NOMO-1 treated with dmso at 0.1 percent for 144 hours (cell line): Measurements from ENCODE around the gene C19orf67.
A peak's percentile ranks its signal among the peaks of the same experiment; 100 is the strongest.
"Not testable (repeated sequence)": the region's sequence is repeated elsewhere in the genome, so short reads cannot be mapped to it uniquely, and the experiment has no call there.

Experiments
- DNase-seq: peaks from one replicate; lab custom pipeline; 2025; ENCODE audit not compliant: unreplicated experiment; lab: John Stamatoyannopoulos, UW

Gene C19orf67

DNA sequence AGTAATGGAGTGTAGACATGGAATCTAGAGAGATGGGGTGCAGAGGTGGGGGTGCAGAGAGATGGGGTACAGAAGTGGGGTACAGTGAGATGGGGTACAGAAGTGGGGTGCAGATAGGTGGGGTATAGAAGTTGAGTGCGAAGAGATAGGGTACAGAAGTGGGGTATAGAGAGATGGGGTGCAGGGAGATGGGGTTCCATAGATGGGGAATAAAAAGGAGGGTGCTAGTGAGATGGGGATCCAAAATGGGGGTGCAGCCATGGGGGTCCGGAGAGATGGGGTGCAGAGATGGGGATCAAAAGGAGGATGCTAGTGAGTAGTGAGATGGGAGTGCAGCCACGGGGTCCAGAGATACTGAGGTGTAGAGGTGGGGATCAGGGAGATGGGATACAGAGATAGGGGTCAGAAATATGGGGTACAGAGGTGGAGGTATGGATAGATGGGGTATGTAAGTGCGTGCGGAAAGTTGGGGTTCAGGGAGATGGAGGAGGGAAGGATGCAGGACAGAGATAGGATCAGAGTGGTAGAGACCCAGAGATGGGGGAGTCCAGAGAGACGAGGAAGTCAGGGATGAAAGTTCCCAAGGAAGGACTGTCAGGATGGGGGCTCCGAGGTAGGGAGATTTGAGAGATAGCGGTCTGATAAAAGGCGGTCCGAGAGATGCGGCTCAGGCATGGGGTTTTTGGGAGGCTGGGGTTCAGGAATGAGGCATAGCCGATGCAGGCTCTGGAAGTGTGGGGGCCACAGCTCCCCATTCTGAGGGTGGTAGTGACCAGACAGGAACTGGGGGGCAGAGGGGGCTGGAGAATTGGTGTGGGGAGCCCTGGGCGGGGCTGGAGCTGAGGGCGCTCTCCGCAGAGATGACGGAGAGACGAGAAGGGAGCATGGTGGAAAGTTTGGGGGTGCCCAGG is 27.1 kb downstream of the C19orf67 start:
- DNase-seq = no peak

DNA sequence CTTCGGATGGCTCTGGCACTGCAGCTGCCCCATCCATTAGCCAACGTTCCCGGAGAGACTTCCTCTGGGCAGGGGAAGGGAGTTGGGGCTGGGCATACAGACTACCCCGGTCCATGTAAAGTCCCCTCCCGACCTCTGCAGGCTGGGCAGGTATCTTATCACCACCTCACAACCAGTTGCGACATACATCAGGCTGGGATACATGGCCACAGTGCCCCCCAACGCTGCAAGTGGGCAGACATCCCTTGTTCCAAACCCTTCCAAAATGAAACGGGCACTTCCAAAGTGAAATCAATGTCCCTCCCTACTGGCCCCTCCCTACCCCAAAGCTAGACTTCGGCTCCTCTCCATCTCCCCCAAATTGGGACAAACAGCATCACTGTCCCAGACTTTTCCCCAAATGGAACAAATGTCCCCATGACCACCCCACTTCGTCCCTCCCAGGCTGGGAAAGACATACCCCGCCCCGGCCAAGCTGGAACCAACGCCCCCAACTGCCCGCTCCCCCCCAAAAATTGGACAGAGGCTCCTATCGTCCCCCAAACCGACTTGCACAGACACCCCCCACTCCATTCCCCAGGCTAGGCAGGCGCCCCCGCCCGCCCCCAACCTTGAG is 28.7 kb downstream of the C19orf67 start:
- DNase-seq = no peak

DNA sequence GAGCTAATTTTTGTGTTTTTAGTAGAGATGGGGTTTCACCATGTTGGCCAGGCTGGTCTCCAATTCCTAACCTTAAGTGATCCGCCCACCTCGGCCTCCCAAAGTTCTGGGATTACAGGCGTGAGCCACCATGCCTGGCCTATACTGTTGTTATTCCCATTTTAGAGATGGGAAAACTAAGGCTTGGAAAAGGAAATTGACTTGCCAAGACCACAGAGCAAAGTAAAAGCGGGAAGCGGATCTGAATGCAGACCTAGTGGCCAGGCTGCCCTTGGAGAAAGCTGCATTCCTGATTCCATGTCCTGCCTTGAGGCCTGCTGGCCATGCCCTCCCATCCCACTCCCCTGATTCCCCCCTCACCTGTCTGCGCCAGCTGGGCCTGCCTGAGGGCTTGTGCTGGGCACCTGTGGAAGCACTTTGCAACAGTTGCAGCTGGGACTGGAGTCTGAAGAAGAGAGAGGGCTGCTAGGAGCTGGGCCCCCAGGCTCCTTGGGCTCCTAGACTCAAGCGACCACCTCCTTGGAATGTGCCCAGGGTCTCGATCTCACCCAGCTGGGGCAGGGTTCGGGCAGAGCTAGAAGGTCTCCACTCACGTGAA is 29.4 kb downstream of the C19orf67 start:
- DNase-seq = no peak

DNA sequence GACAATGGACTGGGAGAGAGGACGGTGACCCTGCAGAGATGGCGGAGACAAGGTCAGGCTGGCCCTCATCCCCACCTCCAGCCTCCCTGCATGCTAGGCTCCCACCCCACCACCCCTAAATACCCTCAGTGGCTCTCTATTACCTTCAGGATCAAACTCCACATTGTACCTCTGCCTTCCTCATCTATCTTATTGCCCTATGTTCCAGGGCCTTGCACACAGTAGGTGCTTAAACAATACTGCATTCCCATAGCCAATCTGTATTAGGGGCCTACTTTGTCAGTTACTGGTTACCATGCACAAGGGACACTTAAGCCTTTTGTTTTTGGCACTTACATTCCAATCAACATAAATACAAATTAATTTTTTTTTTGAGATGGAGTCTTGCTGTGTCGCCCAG is 30.2 kb downstream of the C19orf67 start:
- no peak for DNase-seq

DNA sequence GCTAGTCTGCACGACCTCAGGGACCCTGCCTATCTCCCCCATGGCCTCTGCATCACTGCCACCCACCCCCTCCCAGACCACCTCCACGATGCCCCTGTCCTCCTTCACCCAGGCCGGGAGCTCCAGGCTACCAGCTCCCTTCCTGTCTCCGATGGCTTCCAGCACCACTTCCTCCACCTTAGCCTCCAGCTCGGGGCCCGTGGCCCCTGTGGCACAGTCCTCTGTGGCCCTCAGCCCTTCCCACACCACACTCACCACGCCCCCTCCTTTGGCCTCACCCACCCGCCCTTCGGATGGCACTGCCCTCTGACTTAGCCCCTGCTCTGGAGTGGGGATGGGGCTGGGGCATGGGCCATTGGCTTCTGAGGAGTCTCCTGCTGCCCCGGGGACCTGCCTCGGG is 30.9 kb downstream of the C19orf67 start:
- DNase-seq = no peak

DNA sequence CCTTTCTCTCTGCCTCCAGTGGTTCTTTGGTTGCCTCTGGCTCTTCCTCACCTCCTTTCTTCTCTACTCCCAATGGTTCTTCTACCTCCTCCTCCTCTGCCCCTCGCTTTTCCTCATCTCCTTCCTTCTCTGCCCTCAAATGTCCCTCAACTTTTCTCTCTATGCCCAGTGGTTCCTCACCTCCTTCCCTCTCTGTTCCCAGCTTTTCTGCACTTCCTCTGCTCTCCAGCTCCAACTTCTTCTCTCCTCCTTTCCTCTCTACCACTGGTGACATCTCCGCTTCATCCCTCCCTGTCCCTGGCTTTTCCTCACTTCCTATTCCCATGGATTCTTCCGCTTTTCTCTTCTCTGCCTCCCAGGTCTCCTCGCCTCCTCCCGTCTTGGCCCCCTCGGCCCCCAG is 31.5 kb downstream of the C19orf67 start:
- DNase-seq = no peak

DNA sequence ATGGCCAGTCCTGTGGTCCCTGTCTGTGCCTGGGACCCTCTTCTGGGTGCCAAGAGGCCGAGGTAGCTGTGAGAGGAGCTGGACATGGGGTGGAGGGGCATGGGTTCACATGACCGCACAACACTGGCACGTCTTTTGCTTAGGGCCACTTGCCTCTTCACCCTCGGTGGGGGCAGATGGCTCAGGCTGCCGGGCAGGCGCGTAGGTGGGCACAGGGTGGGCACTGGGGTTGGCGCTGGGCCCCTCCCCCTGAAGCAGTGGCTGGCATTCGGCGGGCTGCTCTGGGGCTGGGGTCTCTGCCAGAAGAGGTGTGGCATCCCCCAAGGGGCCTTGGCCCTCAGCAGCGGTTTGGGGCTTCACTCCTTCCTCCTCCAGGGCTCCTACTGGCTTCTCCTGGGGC is 32.1 kb downstream of the C19orf67 start:
- DNase-seq = no peak

DNA sequence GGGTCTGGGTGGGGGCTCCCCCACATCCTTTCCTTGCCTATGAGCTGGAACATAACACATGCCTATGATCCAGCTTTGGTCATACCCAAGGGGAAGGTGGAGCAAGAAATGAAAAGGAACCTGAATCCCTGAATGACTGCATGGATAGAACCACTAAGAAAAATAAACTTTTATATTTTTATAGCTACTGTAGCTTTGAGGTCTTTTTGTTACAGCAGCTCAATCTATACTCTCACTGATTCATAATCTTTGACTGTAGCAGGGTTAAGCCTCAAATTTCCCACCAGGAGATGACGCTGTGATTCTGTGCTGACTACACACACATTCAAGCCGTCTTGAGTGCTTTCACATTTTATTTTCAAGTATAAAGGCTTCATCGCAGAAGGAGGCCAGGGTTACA is 32.6 kb downstream of the C19orf67 start:
- DNase-seq = no peak

DNA sequence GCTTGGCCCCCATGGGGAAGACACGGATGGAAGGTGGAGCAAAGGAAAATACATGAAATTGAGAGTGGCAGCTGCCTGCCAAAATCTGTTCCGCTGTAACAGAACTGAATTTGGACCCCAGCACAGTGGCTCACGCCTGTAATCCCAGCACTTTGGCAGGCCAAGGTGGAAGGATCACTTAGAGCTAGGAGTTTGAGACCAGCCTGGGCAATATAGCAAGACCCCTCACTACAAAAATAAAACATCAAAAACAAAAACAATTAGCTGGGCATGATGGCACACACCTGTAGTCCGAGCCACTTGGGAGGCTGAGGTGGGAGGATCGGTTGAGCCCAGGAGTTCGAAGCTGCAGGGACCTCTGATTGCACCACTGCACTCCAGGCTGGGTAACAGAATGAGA is 33.1 kb downstream of the C19orf67 start:
- no peak for DNase-seq

DNA sequence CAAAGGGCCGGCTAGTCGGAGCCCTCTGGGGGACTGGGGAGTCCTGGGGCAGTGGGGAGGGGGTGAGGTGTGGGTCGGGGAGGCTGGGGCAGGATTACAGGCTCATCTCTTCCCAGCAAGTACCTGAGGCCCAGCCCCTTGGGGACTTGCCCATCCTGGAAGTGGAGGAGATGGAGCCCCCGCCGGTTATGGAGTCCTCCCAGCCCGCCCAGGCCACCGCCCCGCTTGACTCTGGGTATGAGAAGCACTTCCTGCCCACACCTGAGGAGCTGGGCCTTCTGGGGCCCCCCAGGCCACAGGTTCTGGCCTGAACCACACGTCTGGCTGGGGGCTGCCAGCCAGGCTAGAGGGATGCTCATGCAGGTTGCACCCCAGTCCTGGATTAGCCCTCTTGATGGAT is 33.6 kb downstream of the C19orf67 start:
- no peak for DNase-seq

DNA sequence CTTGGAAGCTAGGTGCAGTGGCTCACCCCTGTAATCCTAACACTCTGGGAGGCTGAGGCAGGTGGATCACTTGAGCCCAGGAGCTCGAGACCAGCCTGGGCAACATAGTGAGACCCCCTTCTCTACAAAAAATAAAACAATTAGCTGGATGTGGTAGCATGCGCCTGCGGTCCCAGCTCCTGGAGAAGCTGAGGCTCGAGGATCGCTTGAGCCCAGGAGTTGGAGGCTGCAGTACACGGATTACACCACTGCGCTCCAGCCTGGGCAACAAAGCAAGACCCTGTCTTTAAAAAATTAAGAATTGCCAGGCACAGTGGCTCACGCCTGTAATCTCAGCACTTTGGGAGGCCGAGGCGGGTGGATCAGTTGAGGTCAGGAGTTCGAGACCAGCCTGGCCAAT is 34.6 kb downstream of the C19orf67 start:
- DNase-seq = not testable (repeated sequence)

DNA sequence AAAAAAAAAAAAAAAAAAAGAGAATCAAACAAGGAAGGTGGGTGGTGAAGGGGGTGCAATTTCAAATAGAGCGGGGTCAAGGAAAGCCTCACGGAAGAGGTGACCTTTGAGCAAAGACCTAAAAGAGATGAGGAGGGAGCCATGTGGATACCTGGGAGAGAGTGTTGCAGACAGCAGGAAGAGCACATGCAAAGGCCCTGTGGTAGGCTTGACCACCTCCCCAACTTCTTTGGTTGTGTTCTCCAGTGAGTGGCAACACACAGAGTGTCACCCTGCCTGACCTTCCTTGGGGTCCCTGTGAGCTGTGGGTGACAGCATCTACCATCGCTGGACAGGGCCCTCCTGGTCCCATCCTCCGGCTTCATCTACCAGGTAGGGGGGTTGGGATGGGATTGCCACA is 35.1 kb downstream of the C19orf67 start:
- no peak for DNase-seq

DNA sequence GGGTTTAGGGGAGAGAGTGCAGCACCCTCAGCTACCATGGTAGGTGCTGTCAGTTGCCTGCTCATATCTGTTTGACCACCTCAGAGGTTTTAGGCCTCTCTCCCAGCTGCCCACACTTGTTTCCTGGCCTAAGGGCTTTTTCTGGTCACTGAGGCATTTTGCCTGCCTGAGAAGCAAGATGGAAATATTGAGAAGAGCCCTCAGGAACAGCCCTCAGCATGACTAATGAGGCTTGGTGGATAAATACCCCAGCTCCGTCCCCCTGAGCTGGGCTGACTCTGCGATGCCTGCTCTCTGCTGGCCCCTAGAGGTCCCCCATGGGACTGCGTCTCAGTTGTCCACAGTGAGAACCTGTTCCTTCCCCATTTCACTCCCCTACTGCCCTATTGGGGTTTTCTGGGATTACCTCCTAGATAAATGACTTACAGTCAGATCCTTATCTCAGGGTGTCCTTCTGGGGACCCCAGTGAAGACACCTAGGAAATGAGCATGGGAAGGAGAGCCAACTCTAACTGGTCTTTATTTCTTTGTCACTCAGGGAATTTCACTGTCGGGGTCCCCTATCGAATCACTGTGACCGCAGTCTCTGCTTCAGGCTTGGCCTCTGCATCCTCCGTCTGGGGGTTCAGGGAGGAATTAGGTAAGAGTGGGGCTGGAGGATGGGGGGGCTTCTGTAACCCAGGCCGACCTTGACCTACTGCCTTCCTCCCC is 37.0 kb downstream of the C19orf67 start:
- DNase-seq = peak; percentile 32

DNA sequence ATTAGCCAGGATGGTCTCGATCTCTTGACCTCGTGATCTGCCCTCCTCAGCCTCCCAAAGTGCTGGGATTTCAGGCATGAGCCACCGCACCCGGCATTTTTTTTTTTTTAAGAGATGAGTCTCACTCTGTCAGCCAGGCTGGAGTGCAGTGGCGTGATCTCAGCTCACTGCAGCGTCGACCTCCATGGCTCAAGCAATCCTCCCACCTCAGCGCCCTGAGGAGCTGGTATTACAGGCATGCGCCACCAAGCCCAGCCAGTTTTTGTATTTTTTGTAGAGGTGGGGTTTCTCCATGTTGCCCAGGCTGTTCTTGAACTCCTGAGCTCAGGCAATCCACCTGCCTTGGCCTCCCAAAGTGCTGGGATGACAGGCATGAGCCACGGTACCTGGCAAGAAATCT is 37.7 kb downstream of the C19orf67 start:
- not testable (repeated sequence) for DNase-seq

DNA sequence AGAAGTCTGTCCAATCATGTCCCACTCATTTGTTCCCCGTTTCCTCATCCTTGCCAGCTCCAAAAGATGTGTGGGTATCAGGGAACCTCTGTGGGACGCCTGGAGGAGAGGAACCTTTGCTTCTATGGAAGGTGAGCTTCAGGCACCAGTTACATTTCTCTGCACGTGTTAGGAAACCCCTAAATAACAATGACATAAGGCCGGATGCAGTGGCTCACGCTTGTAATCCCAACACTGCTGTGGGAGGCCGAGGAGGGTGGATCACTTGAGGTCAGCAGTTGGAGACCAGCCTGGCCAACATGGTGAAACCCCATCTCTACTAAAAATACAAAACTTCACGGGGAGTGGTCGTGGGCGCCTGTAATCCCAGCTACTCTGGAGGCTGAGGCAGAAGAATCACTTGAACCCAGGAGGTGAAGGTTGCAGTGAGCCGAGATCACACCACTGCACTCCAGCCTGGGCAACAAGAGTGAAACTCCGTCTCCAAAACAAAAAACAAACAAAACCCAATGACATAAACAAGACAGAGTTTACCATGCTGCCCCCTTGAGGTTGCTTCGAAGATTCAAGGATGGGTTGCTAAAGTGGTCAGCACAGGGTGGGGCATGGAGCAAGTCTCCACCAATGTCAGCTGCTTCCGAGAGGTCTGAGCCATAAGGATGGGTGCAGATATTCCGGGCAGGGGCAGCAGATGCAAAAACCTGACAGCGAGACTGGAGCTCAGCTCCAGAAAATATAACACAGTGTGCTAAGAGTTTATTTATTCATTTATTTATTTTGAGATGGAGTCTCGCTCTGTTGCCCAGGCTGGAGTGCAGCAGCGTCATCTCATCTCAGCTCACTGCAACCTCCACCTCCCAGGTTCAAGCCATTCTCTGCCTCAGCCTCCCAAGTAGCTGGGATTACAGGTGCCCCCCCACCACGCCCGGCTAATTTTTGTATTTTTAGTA is 42.6 kb downstream of the C19orf67 start:
- DNase-seq = not testable (repeated sequence)

DNA sequence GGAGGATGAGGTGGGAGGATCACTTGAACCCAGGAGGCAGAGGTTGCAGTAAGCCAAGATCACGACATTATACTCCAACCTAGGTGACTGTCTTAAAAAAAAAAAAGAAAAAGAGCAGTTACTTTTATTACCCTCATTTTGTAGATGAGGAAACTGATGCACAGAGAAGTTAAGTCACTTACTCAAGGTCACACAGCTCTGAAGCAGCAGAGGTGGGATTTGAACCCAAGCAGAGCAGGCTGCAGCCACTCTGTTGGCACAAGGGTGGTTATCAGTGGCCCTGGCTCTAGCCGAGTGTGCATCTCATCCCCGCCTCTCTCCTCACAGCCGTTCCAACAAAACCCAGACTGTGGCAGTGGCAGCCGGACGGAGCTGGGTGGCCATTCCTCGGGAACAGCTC is 46.4 kb downstream of the C19orf67 start:
- DNase-seq = no peak

DNA sequence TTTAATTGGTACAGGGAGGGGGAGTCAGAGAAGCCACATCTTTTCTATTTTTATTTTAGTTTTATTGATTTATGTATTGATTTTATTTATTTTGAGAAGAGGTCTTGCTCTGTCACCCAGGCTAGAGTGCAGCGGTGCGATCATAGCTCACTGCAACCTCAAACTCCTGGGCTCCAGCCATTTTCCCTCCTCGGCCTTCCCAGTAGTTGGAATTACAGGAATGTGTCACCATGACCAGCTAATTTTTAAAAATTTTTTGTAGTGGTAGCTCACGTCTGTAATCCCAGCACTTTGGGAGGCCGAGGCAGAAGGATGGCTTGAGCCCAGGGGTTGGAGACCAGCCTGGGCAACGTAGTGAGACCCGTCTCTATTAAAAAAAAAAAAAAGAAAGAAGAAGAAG is 49.9 kb downstream of the C19orf67 start:
- no peak for DNase-seq

DNA sequence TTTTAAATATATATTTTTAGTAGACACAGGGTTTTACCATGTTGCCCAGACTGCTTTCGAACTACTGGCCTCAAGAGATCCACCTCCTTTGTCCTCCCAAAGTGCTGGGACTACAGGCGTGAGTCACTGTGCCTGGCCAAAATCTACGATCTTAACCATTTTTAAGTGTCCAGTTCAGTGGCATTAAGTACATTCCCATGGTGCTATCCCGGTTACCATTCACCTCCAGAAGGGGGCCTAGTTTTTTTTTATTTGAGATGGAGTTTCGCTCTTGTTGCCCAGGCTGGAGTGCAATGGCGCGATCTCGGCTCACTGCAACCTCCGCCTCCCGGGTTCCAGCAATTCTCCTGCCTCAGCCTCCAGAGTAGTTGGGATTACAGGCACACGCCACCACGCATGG is 50.4 kb downstream of the C19orf67 start:
- DNase-seq = not testable (repeated sequence)

DNA sequence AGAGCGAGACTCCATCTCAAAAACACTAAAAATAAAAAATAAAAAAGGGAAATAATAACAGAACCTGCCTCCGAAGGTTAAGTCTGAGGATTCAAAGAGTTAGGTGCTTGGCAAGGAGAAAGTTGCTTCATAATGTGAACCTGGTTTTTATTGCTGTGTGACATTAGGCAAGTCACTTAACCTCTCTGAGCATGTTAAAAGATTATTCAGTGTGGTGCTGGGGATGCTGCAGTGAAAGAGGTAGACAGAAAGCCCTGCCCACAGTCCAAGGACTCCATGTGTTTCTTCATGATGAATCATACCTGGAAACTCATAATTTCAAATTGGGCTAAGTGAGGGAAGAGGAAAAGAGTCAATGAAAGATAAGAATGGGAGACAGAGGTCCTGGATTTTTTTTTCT is 51.6 kb downstream of the C19orf67 start:
- no peak for DNase-seq

DNA sequence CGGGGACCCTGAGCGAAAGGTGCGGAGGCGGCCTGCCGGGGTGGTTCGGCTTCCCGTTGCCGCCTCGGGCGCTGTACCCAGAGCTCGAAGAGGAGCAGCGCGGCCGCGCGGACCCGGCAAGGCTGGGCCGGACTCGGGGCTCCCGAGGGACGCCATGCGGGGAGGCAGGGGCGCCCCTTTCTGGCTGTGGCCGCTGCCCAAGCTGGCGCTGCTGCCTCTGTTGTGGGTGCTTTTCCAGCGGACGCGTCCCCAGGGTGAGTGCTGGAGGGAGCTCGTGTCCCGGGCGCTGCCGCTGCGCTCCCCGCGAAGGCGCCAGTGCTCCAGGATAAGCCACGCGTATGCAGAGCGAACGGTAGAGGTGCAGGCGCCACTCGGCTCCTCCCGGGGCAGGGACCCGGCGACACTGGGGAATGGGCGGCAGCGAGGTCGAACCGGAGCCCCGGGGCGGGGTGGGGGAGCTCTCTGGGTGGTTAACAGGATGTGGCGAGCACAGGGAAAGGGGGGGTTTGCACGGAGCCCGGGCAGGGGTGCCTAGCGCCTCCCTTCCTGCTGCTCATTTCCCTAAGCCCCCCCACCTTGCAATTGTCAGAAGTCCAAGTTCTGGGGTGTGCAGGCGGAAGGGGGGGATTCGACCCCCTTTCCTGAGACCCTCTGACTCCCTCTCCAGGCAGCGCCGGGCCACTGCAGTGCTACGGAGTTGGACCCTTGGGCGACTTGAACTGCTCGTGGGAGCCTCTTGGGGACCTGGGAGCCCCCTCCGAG is 53.7 kb downstream of the C19orf67 start, which contains the start of gene IL27RA:
Gene IL27RA (plus strand): TSS at position 44 of the 762 bp plus-strand sequence. CDS start 111 bp downstream, at position 155.
- DNase-seq = peak; percentile 57
